ENCODE data around the gene PLPP6.

PLPP6 gene

DNA sequence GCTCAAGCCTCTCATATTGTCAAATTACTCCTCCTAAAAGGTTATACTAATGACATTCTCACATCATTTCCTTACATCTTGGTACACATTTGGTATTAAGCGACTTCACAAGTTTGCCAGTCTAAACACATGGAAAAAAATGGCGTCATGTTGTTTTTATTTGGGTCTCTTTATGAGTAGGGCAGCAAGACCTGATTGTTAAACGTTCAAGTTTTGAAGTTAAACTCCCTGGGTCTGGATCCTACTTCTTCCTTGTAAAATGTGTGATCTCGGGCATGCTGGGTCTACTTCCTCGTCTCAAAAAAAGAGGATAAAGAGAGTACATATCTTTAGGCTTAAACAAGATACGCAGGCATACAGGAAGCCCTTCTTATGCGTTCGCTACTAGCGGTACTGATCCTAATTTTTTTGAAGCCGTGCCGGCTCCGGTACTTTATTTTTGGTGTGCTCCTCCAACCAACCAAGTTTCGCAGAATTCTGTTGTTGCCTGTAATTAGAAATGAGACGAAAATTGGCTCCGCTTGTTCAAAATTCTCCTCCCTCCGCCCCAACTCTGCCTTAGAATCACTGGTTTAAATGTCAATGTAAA, 16.7 kb downstream of the PLPP6 start:
- no peak for TF ChIP-seq CTCF (IDR thresholded peaks at IDR 0.05; ENCODE audit: low read length, missing control alignments)
- peak overlapping the region; percentile 90 for H3K4me3 ChIP-seq (replicated peaks; ENCODE audit: low read depth, low read length)
- DNase-seq (ENCODE audit: low read depth), result peak; percentile 56

DNA sequence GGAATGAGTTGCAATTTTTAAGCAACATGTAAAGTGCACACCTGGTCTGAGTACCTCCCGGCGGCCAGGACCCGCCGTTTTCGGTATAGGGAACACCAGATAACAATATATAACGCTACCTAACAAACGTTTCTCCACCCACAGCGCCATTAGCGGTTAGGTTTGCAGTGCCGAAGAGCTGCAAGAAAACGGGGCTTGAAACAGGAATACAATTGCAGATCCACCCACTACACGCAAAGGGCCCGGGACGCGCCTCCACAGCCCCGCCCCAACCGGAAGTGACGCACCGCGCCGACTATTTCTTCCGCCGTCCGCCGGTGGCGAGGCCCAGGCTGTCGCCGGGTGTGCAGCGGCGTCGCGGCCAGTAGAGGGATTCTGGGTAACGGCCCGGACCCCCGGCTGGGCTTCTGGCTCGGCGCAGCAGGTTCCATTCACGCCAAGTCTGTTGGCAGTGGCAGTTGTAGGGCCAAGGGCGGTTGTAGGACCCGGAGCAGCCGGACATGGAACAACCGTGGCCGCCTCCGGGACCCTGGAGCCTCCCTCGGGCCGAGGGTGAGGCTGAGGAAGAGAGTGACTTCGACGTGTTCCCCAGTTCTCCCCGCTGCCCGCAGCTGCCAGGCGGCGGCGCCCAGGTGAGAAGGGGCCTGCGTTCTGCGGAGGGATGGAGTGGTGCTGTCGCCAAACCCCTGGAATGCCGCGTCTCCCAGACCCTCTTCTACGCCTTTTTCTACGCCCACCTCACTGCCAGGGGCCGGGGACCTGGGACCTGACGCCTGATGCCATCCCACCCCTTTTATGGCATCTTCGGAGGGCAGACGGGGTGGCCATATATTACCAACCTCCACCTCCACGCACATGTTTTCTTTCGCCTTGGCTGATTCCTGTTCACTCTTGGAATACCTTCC, 17.4 kb downstream of the PLPP6 start, which contains the start of gene CDC37L1:
TSS of gene CDC37L1 (plus strand) at position 302 of the 905 bp plus-strand sequence. CDS start at position 501, 199 bp downstream.
- TF ChIP-seq CTCF (IDR thresholded peaks at IDR 0.05; ENCODE audit: low read length, missing control alignments), result peak; percentile 46
- H3K4me3 ChIP-seq (replicated peaks; ENCODE audit: low read depth, low read length), result peak within 1 kb of the TSS; percentile 90
- peak; percentile 97 for DNase-seq (ENCODE audit: low read depth)

DNA sequence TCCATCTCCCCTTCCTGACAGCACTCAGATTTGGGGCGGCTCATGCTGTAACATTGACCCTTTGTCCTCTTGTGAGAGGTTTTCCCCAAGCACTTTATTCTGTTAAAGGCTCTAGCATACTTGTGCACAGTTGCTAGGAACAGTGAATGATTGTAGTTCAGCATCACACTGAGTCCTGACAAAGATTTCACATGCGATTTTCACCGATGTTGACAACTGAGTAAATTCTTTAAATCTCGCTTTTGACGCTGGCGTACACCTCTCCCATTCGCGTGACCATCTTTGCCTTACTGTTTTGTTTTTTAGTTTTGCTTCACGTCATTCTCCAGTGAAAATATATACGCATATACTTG, 18.1 kb downstream of the PLPP6 start:
- no peak for DNase-seq (ENCODE audit: low read depth)
- TF ChIP-seq CTCF (IDR thresholded peaks at IDR 0.05; ENCODE audit: low read length, missing control alignments), result no peak
- peak overlapping the region; percentile 90 for H3K4me3 ChIP-seq (replicated peaks; ENCODE audit: low read depth, low read length)

- peak overlapping the region; percentile 90 for H3K4me3 ChIP-seq (replicated peaks; ENCODE audit: low read depth, low read length)
- DNase-seq (ENCODE audit: low read depth), result peak; percentile 47
- no peak for TF ChIP-seq CTCF (IDR thresholded peaks at IDR 0.05; ENCODE audit: low read length, missing control alignments)
Measured at GRCh38 chr9:4680750-4681149, 18.7 kb downstream of the PLPP6 start.

- DNase-seq (ENCODE audit: low read depth), result no peak
- no peak overlapping the region for H3K4me3 ChIP-seq (replicated peaks; ENCODE audit: low read depth, low read length)
- TF ChIP-seq CTCF (IDR thresholded peaks at IDR 0.05; ENCODE audit: low read length, missing control alignments), result no peak
Measured at GRCh38 chr9:4684820-4685219, 22.7 kb downstream of the PLPP6 start.

- TF ChIP-seq CTCF (IDR thresholded peaks at IDR 0.05; ENCODE audit: low read length, missing control alignments), result no peak
- DNase-seq (ENCODE audit: low read depth), result no peak
- no peak overlapping the region for H3K4me3 ChIP-seq (replicated peaks; ENCODE audit: low read depth, low read length)
Measured at GRCh38 chr9:4686112-4686511, 24.0 kb downstream of the PLPP6 start.

Measured in fibroblast of pulmonary artery (primary cell).